Caco-2 (cell line): ENCODE results near the gene SIGLEC5. TPM values are rescaled to one million over a fixed set of nuclear protein-coding genes. Genes with fewer than 3 reads are reported as not detected.

ENCODE experiments used
- BruUV-seq: library from RNA; stranded (reverse); fragments of 400-500 nt; replicated peaks from 2 replicates; lab custom pipeline; 2021; lab: Mats Ljungman, UMichigan
- CTCF ChIA-PET: fragments of 300-600 bp; sonication (Branson Sonifier 250); formaldehyde crosslinking; loops from one replicate; lab custom pipeline; 2022; ENCODE audit warnings: antibody characterized with exemption; lab: Charles Lee
- POLR2A ChIA-PET: fragments of 300-600 bp; sonication (Branson Sonifier 250); formaldehyde crosslinking; loops from one replicate; lab custom pipeline; 2022; ENCODE audit warnings: antibody characterized with exemption; lab: Charles Lee
- DNase-seq, 2 experiments: peaks; one replicate each; pipeline versions ENCODE4 v3.0.0 to v3.0.0-alpha.2; 2020 to 2022
- H3K27me3 ChIP-seq: replicated peaks from 2 replicates; pipeline ENCODE4 v1.6.0; 2011; ENCODE audit warnings: low read length; ENCODE audit not compliant: control insufficient read depth, insufficient read depth
- H3K36me3 ChIP-seq: 2 replicates; pipeline ENCODE4 v1.5.1; 2011; ENCODE audit warnings: low read length; ENCODE audit not compliant: control insufficient read depth, insufficient read depth
- H3K4me1 ChIP-seq: fragments of 250-450 bp; sonication (Bioruptor Pico); 2 replicates; pipeline ENCODE4 v1.5.1; 2020; ENCODE audit warnings: mild to moderate bottlenecking
- H3K4me3 ChIP-seq: 2 replicates; pipeline ENCODE4 v1.5.1; 2011; ENCODE audit warnings: low read depth, mild to moderate bottlenecking, control low read depth, low read length
- H3K9me3 ChIP-seq: fragments of 250-450 bp; sonication (Bioruptor Pico); 2 replicates; pipeline ENCODE4 v1.5.1; 2020; ENCODE audit warnings: mild to moderate bottlenecking, moderate library complexity
- H3K27ac Mint-ChIP-seq: one replicate; pipeline ENCODE4 v1.8.0; 2022; ENCODE audit warnings: mixed read lengths; ENCODE audit not compliant: unreplicated experiment
- H3K27me3 Mint-ChIP-seq: one replicate; pipeline ENCODE4 v1.8.0; 2022; ENCODE audit warnings: mixed read lengths; ENCODE audit not compliant: insufficient read depth, unreplicated experiment
- H3K36me3 Mint-ChIP-seq: one replicate; pipeline ENCODE4 v1.8.0; 2022; ENCODE audit warnings: mild to moderate bottlenecking, mixed read lengths; ENCODE audit not compliant: insufficient read depth, unreplicated experiment
- H3K4me1 Mint-ChIP-seq: one replicate; pipeline ENCODE4 v1.8.0; 2022; ENCODE audit warnings: low read depth, mixed read lengths; ENCODE audit not compliant: unreplicated experiment
- H3K4me3 Mint-ChIP-seq: one replicate; pipeline ENCODE4 v1.8.0; 2022; ENCODE audit warnings: mild to moderate bottlenecking, moderate library complexity, mixed read lengths; ENCODE audit not compliant: unreplicated experiment
- H3K9me3 Mint-ChIP-seq: one replicate; pipeline ENCODE4 v1.8.0; 2022; ENCODE audit warnings: mixed read lengths; ENCODE audit not compliant: unreplicated experiment
- CTCF ChIP-seq, 2 experiments: fragments of 200-600 bp in 1 of 2; IDR thresholded peaks; 1 replicate in 1 of 2; 2 replicates in 1 of 2; pipeline versions ENCODE4 v1.5.1 to v1.8.0; 2011 to 2022; ENCODE audit warnings: antibody characterized with exemption in 1 of 2, control low read depth in 1 of 2, inconsistent platforms in 1 of 2, low read depth in 1 of 2, low read length in 1 of 2, mild to moderate bottlenecking in 1 of 2, moderate library complexity in 1 of 2; ENCODE audit not compliant: insufficient read depth in 1 of 2, severe bottlenecking in 1 of 2, unreplicated experiment in 1 of 2
- intact Hi-C: fragments of 100-400 bp; cut with micrococcal nuclease; formaldehyde crosslinking; loops from one replicate; pipeline ENCODE4 v1.10.0; 2022; ENCODE audit not compliant: unreplicated experiment
- total RNA-seq: library from RNA; stranded (reverse); gene quantifications from 2 replicates; pipeline ENCODE4 v1.2.3, GENCODE V29; 2022

Gene SIGLEC5
- total RNA-seq, 1 experiment from 2014 or later = not detected

- Mint-ChIP-seq H3K36me3 (no peaks in the 10 kb centered on the region), H3K27me3 (peaks cover 9% of the 10 kb centered on the region), H3K9me3 (no peaks in the 10 kb centered on the region), H3K27ac (no peak overlapping the region), H3K4me3 (no peak overlapping the region), H3K4me1 (no peaks in the 10 kb centered on the region)
- Histone ChIP-seq H3K4me3 (no peak overlapping the region), H3K27me3 (no peaks in the 10 kb centered on the region), H3K9me3 (no peaks in the 10 kb centered on the region), H3K36me3 (no peaks in the 10 kb centered on the region), H3K4me1 (no peaks in the 10 kb centered on the region)
- no peak for TF ChIP-seq CTCF (IDR thresholded peaks at IDR 0.05; ENCODE audit: insufficient read depth in 1 of 2, low read depth in 1 of 2, low read length in 1 of 2, severe bottlenecking in 1 of 2, unreplicated experiment in 1 of 2)
- ChIA-PET POLR2A (no interaction called here), CTCF (no interaction called here)
- intact Hi-C loops = no loop called here
- BruUV-seq = no TSS peak
- DNase-seq = no peak
Observed at GRCh38 chr19:51664997-51665396, 34.8 kb upstream of the SIGLEC5 start.

- Mint-ChIP-seq H3K9me3 (no peaks in the 10 kb centered on the region), H3K4me1 (no peaks in the 10 kb centered on the region), H3K36me3 (no peaks in the 10 kb centered on the region), H3K27ac (no peak overlapping the region), H3K27me3 (peaks cover 10% of the 10 kb centered on the region), H3K4me3 (no peak overlapping the region)
- Histone ChIP-seq H3K27me3 (no peaks in the 10 kb centered on the region), H3K36me3 (no peaks in the 10 kb centered on the region), H3K4me1 (no peaks in the 10 kb centered on the region), H3K9me3 (no peaks in the 10 kb centered on the region), H3K4me3 (no peak overlapping the region)
- CTCF ChIA-PET = no interaction called here
- POLR2A ChIA-PET = no interaction called here
- DNase-seq = no peak
- intact Hi-C loops = no loop called here
- TF ChIP-seq CTCF (IDR thresholded peaks at IDR 0.05; ENCODE audit: insufficient read depth in 1 of 2, low read depth in 1 of 2, low read length in 1 of 2, severe bottlenecking in 1 of 2, unreplicated experiment in 1 of 2) = no peak
- BruUV-seq = no TSS peak
Observed at GRCh38 chr19:51664131-51664530, 33.9 kb upstream of the SIGLEC5 start.

DNA sequence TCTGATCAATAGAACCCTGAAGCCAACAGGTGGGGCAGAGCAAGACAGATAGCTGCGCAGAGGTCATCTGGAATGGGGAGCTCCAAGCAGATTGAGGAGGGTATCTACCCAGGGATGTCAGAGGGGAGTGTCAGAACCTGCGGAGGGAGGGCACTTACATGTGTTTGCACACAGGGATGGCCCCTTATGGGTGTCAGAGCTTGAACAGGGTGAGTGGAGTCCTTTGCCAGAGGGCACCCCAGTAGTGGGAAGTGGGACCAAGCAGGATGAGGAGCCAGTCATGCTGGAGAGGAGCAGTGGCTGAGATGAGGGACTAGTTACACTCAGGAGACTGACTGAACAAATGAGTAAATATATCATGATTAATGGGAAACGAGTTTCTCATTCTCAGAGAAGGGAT lies 33.4 kb upstream of the SIGLEC5 start:
- no peaks in the 10 kb centered on the region for H3K9me3 ChIP-seq
- H3K9me3 Mint-ChIP-seq = no peaks in the 10 kb centered on the region
- DNase-seq = no peak
- no peak overlapping the region for H3K27ac Mint-ChIP-seq
- TF ChIP-seq CTCF (IDR thresholded peaks at IDR 0.05; ENCODE audit: insufficient read depth in 1 of 2, low read depth in 1 of 2, low read length in 1 of 2, severe bottlenecking in 1 of 2, unreplicated experiment in 1 of 2) = no peak
- ChIA-PET CTCF (no interaction called here), POLR2A (no interaction called here)
- no peak overlapping the region for H3K4me3 Mint-ChIP-seq
- H3K36me3 ChIP-seq = no peaks in the 10 kb centered on the region
- no peak overlapping the region for H3K4me3 ChIP-seq
- no peaks in the 10 kb centered on the region for H3K4me1 Mint-ChIP-seq
- intact Hi-C loops = no loop called here
- H3K27me3 ChIP-seq = no peaks in the 10 kb centered on the region
- peaks cover 10% of the 10 kb centered on the region for H3K27me3 Mint-ChIP-seq
- H3K4me1 ChIP-seq = no peaks in the 10 kb centered on the region
- no TSS peak for BruUV-seq
- H3K36me3 Mint-ChIP-seq = no peaks in the 10 kb centered on the region
